ENCODE results near the gene INPP5E.

The INPP5E gene

DNA sequence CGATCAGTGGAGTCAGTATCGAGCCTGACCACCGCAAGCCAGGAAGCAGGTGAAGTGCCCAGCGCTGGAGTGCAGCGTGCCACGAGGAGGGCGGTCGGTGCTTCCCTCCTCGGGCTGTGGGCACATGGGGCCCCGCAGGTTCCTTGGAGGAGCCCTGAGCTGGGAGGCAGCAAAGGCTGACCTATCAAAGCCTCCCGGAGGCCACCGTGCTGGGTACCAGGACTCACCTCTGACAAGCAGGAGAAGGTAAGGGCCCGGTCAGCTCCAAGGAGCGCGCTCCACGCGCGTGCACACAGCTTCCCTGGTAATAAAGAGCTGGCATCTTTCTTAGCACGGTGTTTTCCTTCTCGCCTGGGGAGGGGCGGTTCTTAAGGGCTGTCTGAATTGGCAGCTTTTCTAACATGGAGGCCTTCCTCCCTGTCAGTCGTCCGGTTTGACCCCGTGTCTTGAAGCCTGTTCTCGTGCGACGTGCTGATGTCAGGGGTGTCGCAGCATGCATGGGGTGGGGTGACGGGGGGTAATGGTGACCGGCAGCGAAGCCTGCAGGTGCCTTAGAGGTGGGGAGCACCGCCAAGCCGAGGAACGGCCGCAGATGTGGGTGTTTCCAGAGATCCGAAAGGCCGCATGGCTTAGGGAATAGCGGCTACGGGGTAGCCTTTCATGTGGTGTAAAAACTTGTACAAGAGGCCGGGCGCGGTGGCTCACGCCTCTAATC lies 16.1 kb downstream of the INPP5E start:
- TF ChIP-seq, protein P1, sequence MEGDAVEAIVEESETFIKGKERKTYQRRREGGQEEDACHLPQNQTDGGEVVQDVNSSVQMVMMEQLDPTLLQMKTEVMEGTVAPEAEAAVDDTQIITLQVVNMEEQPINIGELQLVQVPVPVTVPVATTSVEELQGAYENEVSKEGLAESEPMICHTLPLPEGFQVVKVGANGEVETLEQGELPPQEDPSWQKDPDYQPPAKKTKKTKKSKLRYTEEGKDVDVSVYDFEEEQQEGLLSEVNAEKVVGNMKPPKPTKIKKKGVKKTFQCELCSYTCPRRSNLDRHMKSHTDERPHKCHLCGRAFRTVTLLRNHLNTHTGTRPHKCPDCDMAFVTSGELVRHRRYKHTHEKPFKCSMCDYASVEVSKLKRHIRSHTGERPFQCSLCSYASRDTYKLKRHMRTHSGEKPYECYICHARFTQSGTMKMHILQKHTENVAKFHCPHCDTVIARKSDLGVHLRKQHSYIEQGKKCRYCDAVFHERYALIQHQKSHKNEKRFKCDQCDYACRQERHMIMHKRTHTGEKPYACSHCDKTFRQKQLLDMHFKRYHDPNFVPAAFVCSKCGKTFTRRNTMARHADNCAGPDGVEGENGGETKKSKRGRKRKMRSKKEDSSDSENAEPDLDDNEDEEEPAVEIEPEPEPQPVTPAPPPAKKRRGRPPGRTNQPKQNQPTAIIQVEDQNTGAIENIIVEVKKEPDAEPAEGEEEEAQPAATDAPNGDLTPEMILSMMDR (IDR thresholded peaks at IDR 0.05) = no peak
- Mint-ChIP-seq H3K27ac (no peak overlapping the region), H3K9me3 (no peaks in the 10 kb centered on the region), H3K4me1 (no peaks in the 10 kb centered on the region), H3K27me3 (ENCODE audit: low read depth, poor library complexity) (peaks cover 3% of the 10 kb centered on the region), H3K4me3 (no peak overlapping the region), H3K36me3 (ENCODE audit: low read depth) (peaks cover 29% of the 10 kb centered on the region)
- no peak for DNase-seq

DNA sequence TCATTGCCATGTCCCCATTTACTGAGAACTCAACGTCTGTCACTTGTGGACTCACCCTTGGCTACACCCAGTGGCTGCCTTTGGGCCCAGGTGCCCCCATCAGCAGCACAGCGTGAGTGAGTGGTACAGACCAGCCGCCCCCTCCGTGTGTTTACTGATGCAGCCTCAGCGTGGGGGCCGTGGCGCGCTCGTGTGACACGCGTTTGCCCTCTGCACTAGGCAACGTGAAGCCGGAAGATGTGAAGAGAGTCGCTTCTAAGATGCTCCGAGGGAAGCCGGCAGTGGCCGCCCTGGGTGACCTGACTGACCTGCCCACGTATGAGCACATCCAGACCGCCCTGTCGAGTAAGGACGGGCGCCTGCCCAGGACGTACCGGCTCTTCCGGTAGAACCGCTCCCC lies 16.8 kb downstream of the INPP5E start:
- H3K9me3 Mint-ChIP-seq = no peaks in the 10 kb centered on the region
- H3K4me1 Mint-ChIP-seq = no peaks in the 10 kb centered on the region
- peaks cover 3% of the 10 kb centered on the region for H3K27me3 Mint-ChIP-seq (ENCODE audit: low read depth, poor library complexity)
- no peak for DNase-seq
- TF ChIP-seq, protein P1 (IDR thresholded peaks at IDR 0.05) = no peak
- no peak overlapping the region for H3K27ac Mint-ChIP-seq
- no peak overlapping the region for H3K4me3 Mint-ChIP-seq
- peaks cover 30% of the 10 kb centered on the region for H3K36me3 Mint-ChIP-seq (ENCODE audit: low read depth)

DNA sequence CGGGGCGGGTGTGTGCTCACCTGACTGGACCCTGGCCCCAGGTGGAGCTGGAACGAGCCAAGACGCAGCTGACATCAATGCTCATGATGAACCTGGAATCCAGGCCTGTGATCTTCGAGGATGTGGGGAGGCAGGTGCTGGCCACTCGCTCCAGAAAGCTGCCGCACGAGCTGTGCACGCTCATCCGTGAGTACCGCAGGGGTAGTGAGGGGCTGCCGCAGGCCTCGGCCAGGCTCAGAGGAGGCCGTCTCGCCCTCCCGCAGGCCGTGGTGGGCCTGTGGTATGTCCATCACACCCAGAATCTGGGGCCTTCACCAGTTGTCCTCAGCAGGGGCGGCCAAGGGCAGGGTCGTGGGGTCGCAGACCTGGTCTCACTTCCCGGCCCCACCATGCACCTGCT lies 17.9 kb downstream of the INPP5E start:
- no peak overlapping the region for H3K27ac Mint-ChIP-seq
- no peaks in the 10 kb centered on the region for H3K9me3 Mint-ChIP-seq
- H3K36me3 Mint-ChIP-seq (ENCODE audit: low read depth) = peaks cover 28% of the 10 kb centered on the region
- TF ChIP-seq, protein P1 (IDR thresholded peaks at IDR 0.05) = no peak
- DNase-seq = no peak
- H3K4me3 Mint-ChIP-seq = no peak overlapping the region
- peaks cover 2% of the 10 kb centered on the region for H3K27me3 Mint-ChIP-seq (ENCODE audit: low read depth, poor library complexity)
- H3K4me1 Mint-ChIP-seq = no peaks in the 10 kb centered on the region

DNA sequence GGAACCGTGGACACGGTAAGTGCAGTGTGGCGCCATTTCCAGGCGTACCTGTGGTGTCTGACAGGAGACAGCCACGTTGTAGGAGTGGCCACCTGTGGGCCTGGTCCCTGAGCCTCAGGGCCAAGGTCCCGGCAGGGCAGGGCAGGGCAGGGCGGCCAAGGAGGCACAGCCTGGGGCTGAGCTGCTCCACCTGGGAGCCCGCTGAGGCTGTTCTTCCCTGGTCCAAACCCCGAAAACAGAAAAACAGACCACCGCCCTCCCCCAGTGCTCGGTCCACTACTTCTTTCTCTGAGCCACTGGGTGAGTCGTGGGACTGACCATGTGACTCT lies 20.6 kb downstream of the INPP5E start:
- peaks cover 38% of the 10 kb centered on the region for H3K36me3 Mint-ChIP-seq (ENCODE audit: low read depth)
- H3K9me3 Mint-ChIP-seq = no peaks in the 10 kb centered on the region
- no peak for DNase-seq
- no peak overlapping the region for H3K27ac Mint-ChIP-seq
- no peaks in the 10 kb centered on the region for H3K27me3 Mint-ChIP-seq (ENCODE audit: low read depth, poor library complexity)
- TF ChIP-seq, protein P1 (IDR thresholded peaks at IDR 0.05) = no peak
- H3K4me3 Mint-ChIP-seq = no peak overlapping the region
- no peaks in the 10 kb centered on the region for H3K4me1 Mint-ChIP-seq

DNA sequence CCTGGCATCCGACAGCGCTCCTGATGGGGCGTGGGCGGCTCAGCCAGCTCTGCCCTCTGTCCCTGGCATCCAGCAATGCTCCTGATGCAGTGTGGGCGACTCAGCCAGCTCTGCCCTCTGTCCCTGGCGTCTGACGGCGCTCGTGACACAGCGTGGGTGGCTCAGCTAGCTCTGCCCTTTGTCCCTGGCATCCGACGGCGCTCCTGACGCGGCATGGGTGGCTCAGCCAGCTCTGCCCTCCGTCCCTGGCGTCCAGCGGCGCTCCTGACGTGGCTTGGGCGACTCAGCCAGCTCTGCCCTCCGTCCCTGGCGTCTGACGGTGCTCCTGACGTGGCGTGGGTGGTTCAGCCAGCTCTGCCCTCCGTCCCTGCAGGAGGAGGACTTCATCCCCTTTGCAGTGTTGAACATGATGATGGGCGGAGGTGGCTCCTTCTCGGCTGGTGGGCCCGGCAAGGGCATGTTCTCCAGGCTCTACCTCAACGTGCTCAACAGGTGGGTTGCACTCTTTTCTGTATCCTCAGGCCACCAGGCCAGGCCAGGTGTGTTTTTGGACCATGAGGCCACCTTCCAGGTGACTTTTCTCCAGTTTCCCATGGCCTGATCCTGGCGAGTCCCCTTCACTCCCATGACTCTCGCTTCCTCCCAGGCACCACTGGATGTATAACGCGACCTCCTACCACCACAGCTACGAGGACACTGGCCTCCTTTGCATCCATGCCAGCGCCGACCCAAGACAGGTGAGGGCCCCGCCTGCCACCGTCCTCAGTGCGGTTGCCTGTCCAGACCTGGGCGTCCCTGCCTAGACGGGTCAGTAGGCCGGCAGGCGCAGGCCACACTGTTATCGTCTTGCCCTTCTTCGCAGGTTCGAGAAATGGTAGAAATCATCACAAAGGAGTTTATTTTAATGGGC lies 21.2 kb downstream of the INPP5E start:
- TF ChIP-seq, protein P1 (IDR thresholded peaks at IDR 0.05) = no peak
- Mint-ChIP-seq H3K4me3 (no peak overlapping the region), H3K36me3 (ENCODE audit: low read depth) (peaks cover 44% of the 10 kb centered on the region), H3K27me3 (ENCODE audit: low read depth, poor library complexity) (no peaks in the 10 kb centered on the region), H3K27ac (no peak overlapping the region), H3K4me1 (no peaks in the 10 kb centered on the region), H3K9me3 (no peaks in the 10 kb centered on the region)
- DNase-seq = no peak

Data from nephron progenitor cell (in vitro differentiated cells).